ENCODE measurements around the gene DUSP7. TPM values are rescaled to one million over a fixed set of nuclear protein-coding genes. Genes with fewer than 3 reads are reported as not detected.
A peak's percentile ranks its signal among the peaks of the same experiment; 100 is the strongest.

The DUSP7 gene
- total RNA-seq, 1 donor from 2014 or later: 6.2 TPM

DNA sequence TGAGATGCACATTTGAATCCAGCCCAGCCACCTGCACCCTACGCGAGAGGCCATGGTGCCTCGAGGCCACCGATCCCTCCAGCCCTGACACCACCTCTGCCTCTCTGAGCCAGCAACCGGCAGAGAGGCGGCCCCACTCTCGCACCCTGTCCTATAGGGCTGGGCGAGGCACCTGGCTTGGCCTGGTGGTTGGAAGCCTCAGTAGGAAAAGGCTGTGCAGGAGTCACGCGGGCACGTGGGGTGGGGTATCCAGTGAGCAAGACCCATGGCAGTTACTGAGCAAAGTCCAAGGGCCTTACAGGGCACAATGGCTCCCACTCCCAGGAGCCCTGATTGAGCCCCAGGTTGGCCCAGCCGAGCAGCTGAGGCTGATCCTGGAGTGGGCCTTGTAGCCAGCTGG, 12.4 kb upstream of the DUSP7 start:
- no peak for DNase-seq (ENCODE audit: low read depth in 2 of 2)

GRCh38 chr3:52068055-52068571, 11.7 kb upstream of the DUSP7 start:
- DNase-seq (ENCODE audit: low read depth in 2 of 2): no peak

GRCh38 chr3:52067526-52067925, 11.2 kb upstream of the DUSP7 start:
- no peak for DNase-seq (ENCODE audit: low read depth in 2 of 2)

GRCh38 chr3:52067046-52067445, 10.7 kb upstream of the DUSP7 start:
- no peak for DNase-seq (ENCODE audit: low read depth in 2 of 2)

GRCh38 chr3:52065264-52065756, 8.9 kb upstream of the DUSP7 start:
- DNase-seq (ENCODE audit: low read depth in 2 of 2): peak in 1 of 2 donors; percentile 60

GRCh38 chr3:52064561-52064960, 8.2 kb upstream of the DUSP7 start:
- no peak for DNase-seq (ENCODE audit: low read depth in 2 of 2)

DNA sequence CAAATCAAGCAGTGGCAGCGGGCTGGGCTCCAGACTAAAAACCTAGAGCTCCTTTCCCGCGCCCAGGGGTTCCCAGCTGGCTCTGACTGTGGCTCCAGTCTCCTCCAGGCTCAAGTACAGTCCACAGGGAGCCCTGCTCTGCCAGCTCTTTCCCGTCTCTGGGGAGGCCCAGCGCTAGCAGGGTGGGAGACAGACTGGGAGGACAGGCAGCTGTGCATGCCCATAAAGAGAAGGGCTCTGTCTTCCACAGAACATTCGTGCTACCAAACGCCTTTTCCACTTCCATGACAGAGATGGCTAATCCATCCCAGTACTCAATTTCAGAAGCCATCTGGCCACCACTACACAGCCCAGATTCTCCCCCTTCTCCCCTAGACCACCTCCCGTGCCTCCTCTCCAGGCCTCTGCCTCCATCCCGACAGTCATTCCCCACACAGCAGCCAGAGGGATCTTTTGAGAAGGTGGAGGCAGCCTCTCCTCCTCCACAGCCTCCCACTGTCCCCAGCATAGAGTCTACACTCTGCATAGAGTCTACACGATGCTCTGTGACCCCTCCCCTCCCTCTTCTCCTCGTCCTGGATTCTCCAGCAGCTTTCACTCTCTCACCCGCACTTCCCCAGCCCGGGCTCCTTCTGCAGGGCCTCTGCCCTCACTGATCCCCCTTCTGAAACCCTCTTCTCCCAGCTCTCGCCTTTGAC, 6.8 kb upstream of the DUSP7 start:
- DNase-seq (ENCODE audit: low read depth in 2 of 2): no peak

GRCh38 chr3:52062505-52062904, 6.1 kb upstream of the DUSP7 start:
- DNase-seq (ENCODE audit: low read depth in 2 of 2): peak; percentile 34 to 90

DNA sequence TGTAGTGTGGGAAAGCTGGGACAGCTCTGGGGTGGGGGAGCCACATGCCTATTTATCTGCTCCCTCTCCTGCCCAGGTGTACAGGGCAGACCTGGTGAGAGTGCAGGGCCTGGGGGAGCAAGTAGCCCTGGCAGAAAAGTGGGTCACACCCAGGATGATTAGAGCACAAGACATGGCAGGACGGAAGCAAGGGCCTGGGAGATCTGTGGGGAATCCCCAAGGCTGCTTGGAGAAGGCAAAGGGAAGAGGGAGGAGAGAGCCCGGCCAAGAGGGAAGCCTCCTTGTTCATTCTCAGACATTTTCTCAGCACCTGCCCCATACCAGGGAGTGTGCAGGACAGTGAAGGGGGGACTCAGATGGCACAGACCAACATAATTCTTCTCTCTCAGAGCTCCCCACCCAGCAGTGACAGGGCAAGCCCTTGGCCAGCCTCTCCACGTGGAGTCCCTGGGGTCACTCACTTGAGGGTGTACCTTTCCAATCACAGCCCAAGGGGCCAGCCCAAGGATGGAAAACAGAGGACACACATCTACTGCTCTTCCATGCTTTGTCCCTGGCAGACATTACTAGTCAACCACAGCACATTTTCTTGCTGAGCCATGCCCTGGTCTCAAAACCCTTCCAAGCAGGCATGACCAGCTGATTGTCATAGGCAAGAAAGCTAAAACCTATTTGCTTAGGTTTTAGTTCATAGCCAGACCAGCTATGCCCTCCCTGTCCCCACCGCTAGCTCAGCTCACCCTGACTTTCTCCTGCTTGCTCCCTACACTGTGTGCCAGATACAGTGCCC, 4.9 kb upstream of the DUSP7 start:
- peak in 1 of 2 donors; percentile 42 for DNase-seq (ENCODE audit: low read depth in 2 of 2)

DNA sequence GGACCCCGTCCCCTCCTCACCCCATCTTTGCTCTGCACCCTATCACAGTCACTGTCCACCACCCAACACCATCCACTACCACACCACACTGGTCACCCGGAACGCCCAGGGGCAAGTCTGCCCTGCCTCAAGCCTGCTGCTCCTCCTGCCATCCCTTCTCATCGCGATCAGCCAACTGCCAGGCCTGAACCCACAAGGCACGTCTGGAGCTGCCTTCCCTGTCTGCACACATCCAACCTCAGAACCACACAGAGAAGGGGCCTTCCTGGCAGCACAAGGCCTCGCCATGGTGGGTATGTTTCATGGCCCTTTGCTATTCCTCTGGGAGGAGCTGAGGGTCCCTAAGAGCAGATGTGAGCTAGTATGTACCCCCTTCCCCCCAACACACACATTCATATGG, 3.4 kb upstream of the DUSP7 start:
- no peak for DNase-seq (ENCODE audit: low read depth in 2 of 2)

- no peak for DNase-seq (ENCODE audit: low read depth in 2 of 2)
Measured at GRCh38 chr3:52057812-52058495, 1.6 kb upstream of the DUSP7 start.

- DNase-seq (ENCODE audit: low read depth in 2 of 2): peak; percentile 99
Measured at GRCh38 chr3:52056968-52057811, 819 bp upstream of the DUSP7 start.

- peak; percentile 65 to 77 for DNase-seq (ENCODE audit: low read depth in 2 of 2)
Measured at GRCh38 chr3:52055537-52056351, 627 bp downstream of the DUSP7 start.

DNA sequence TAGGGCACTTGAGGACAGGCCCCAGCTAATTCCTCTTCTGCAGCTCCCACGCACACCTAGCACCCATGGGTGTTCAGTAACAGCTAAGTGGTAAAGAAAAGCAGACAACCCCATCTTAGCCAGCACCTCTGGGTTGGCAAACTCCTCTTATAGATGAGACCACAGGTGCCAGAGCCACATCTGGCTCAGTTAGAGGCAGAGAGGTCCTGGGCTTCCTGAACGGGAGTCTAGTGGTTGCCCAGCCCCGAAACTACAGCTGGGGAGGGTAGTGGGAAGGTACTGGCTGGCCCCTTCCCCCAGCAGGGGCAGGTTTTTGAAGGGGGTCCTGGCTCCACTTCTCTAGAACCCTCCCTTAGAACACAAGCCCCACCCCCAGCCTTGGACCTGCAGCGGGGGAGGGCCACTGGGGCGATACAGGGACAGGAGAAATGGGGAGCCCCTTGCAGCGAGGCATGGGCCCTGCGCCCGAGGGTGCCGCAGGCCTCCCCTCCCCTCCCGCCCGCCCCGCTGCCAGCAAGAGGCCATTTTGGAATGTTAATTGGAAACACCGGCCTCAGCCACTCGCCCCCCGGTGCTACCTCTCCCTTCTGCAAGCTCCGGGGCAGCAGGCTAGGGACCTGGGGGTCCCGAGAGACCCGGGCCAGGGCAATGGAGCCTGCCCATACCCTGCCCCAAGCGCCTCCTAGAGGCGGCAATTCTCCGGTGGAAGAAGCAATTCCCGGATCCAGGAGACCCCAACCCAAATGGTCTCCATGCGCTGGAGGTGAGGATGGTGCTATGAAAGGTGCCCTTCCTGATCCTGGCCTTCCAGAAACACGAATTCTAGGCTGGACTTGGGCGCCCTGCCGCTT, 1.5 kb downstream of the DUSP7 start:
- DNase-seq (ENCODE audit: low read depth in 2 of 2): peak in 1 of 2 donors; percentile 24

DNA sequence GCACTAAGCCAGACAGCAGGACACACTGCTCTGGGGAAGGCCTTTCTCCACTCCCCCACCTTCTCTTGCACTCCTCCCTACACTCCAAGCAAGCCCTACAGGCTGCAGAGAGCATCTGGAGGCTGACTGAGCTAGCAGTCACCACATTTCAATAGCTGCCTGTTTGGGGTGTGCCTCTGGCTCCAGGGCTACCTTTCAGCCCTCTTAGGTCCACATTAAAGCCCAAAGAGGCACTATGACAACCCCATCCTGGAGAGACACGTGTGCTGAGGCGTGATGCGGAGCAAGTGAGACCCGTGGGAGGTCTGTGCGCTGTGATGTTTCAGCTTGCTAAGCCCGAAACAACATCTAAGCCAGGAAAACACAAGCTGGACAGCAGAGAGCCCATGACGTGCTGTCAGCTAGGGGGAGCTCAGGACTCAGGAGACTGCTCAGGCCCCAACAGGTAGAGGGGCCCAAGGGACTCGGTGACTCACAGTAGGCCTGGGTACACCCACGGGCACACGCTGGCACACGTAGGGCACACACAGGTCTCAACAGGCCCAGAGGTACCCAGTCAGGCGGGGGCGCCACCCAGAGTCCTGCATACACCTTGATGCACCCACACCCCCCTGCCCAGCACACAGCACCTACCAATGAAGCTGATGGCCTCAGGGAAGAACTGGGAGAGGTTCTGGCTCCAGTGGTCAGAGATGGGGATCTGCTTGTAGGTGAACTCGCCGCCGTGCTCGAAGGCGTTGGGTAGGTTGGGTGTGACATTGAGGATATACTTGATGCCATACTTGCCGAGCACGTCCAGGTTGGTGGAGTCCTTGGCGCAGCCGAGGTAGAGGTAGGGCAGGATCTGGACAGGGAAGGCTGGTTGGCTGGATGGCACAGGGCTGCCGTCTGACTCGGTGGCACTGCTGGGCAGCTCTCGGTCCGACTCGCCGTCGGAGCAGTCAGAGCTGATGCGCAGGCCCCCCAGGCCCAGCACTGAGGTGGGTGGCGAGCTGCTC, 2.8 kb downstream of the DUSP7 start:
- peak; percentile 72 to 83 for DNase-seq (ENCODE audit: low read depth in 2 of 2)

- peak; percentile 89 to 91 for DNase-seq (ENCODE audit: low read depth in 2 of 2)
Measured at GRCh38 chr3:52052831-52053306, 3.5 kb downstream of the DUSP7 start.

GRCh38 chr3:52051444-52051843, 4.9 kb downstream of the DUSP7 start:
- DNase-seq (ENCODE audit: low read depth in 2 of 2): no peak

DNA sequence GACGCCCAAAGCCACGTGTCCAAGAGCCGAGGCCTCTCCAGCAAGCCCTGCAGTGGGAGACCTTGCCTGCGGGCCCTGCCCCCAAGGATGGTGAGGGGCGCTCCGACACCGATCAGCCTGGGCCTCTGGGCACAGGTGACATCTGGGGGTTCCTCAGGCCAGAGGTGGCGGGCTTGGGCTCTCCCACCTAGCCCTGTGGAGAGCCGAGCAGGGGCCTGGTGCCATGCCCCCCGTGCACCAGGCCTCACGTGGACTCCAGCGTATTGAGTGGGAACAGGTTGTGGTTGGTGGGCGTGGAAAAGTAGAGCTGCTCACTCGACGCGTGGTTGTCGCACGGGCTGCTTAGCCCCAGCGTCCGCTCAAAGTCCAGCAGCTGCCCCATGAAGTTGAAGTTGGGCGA, 5.8 kb downstream of the DUSP7 start:
- no peak for DNase-seq (ENCODE audit: low read depth in 2 of 2)

Data from lung microvascular endothelial cell (primary cell).